HG03520 (cell line): ENCODE data around the gene CR1.
"Not testable (repeated sequence)": the region's sequence is repeated elsewhere in the genome, so short reads cannot be mapped to it uniquely, and the experiment has no call there.

Experiments used
- ATAC-seq: cut with Tn5 transposase; IDR thresholded peaks from one replicate; pipeline ENCODE4 v1.9.1; 2021; ENCODE audit warnings: mild to moderate bottlenecking, moderate library complexity; ENCODE audit not compliant: unreplicated experiment

Gene CR1

GRCh38 chr1:207495801-207496792 lies at the start of gene CR1:
Gene CR1, plus strand, starts transcription at chr1:207496157. Its CDS starts 111 bp downstream, at chr1:207496268.
- peak; percentile 45 for ATAC-seq

- ATAC-seq: no peak
Observed at GRCh38 chr1:207453710-207454045, 42.3 kb upstream of the CR1 start.

- ATAC-seq: peak; percentile 76
Observed at GRCh38 chr1:207454046-207454964, 41.7 kb upstream of the CR1 start, which contains the start of gene CR2. Gene CR2, plus strand, starts transcription at chr1:207454328. Its CDS starts 91 bp downstream, at chr1:207454419.

GRCh38 chr1:207455183-207455754 lies 40.7 kb upstream of the CR1 start:
- no peak for ATAC-seq

GRCh38 chr1:207458414-207458813 lies 37.5 kb upstream of the CR1 start:
- ATAC-seq: no peak

- ATAC-seq: no peak
Observed at GRCh38 chr1:207459008-207459407, 36.9 kb upstream of the CR1 start.

GRCh38 chr1:207461649-207462048 lies 34.3 kb upstream of the CR1 start:
- no peak for ATAC-seq

- ATAC-seq: no peak
Observed at GRCh38 chr1:207462535-207462934, 33.4 kb upstream of the CR1 start.

- ATAC-seq: no peak
Observed at GRCh38 chr1:207463021-207463420, 32.9 kb upstream of the CR1 start.

- ATAC-seq: no peak
Observed at GRCh38 chr1:207463571-207463970, 32.4 kb upstream of the CR1 start.

GRCh38 chr1:207470927-207471326 lies 25.0 kb upstream of the CR1 start:
- ATAC-seq: no peak

- no peak for ATAC-seq
Observed at GRCh38 chr1:207474210-207474609, 21.7 kb upstream of the CR1 start.

- no peak for ATAC-seq
Observed at GRCh38 chr1:207486198-207486597, 9.8 kb upstream of the CR1 start.

GRCh38 chr1:207487636-207488035 lies 8.3 kb upstream of the CR1 start:
- no peak for ATAC-seq

GRCh38 chr1:207493212-207493611 lies 2.7 kb upstream of the CR1 start:
- no peak for ATAC-seq

- no peak for ATAC-seq
Observed at GRCh38 chr1:207494171-207494570, 1.8 kb upstream of the CR1 start.

GRCh38 chr1:207495281-207495680 lies 676 bp upstream of the CR1 start:
- not testable (repeated sequence) for ATAC-seq

GRCh38 chr1:207497941-207498340 lies 2.0 kb downstream of the CR1 start:
- ATAC-seq: no peak

GRCh38 chr1:207499573-207499972 lies 3.6 kb downstream of the CR1 start:
- ATAC-seq: no peak

- ATAC-seq: no peak
Observed at GRCh38 chr1:207500306-207500705, 4.3 kb downstream of the CR1 start.

GRCh38 chr1:207501071-207501470 lies 5.1 kb downstream of the CR1 start:
- no peak for ATAC-seq
